Endothelial cell of umbilical vein (primary cell): ENCODE data around the gene BCAS3. TPM values are rescaled to one million over a fixed set of nuclear protein-coding genes. Genes with fewer than 3 reads are reported as not detected.

Experiments
- BruUV-seq: library from RNA; stranded (reverse); fragments of 400-500 nt; replicated peaks from 2 replicates; lab custom pipeline; 2021; lab: Mats Ljungman, UMichigan
- CTCF ChIA-PET: fragments of 300-600, 350-600 bp; sonication (Branson Sonifier 250); formaldehyde crosslinking; loops from one replicate; lab custom pipeline; 2021; ENCODE audit warnings: antibody characterized with exemption, inconsistent platforms; lab: Charles Lee
- POLR2A ChIA-PET: fragments of 300-600, 350-600 bp; sonication (Branson Sonifier 250); formaldehyde crosslinking; loops from one replicate; lab custom pipeline; 2021; ENCODE audit warnings: antibody characterized with exemption, inconsistent platforms; lab: Charles Lee
- DNase-seq: peaks from one replicate; pipeline ENCODE4 v3.0.0-alpha.2; 2011; ENCODE audit warnings: low read depth, low spot score
- FAIRE-seq: peaks from 2 replicates; lab custom pipeline; 2011; peaks lifted over from hg19 to GRCh38; lab: Jason Lieb, UNC
- H2AFZ ChIP-seq: 2 replicates; pipeline ENCODE4 v1.6.0; 2012; ENCODE audit warnings: low read depth, low read length, control low read depth, inconsistent platforms
- H3K27ac ChIP-seq: 2 replicates; pipeline ENCODE4 v1.5.1; 2011; ENCODE audit warnings: low read depth, mild to moderate bottlenecking, control low read depth, low read length, moderate library complexity; ENCODE audit not compliant: insufficient read depth
- H3K27me3 ChIP-seq, 2 experiments: 2 replicates each; pipeline versions ENCODE4 v1.6.0 to v1.6.1; 2011; ENCODE audit warnings: low read length in 2 of 2, mixed read lengths in 1 of 2; ENCODE audit not compliant: control insufficient read depth in 2 of 2, insufficient read depth in 2 of 2
- H3K36me3 ChIP-seq, 2 experiments: 2 replicates in 1 of 2; 3 replicates in 1 of 2; pipeline ENCODE4 v1.5.1; 2011; ENCODE audit warnings: low read length in 2 of 2, mild to moderate bottlenecking in 1 of 2, moderate library complexity in 1 of 2; ENCODE audit not compliant: control insufficient read depth in 2 of 2, insufficient read depth in 2 of 2; ENCODE audit errors: extremely low read depth in 1 of 2
- H3K4me1 ChIP-seq: 3 replicates; pipeline ENCODE4 v1.5.1; 2011; ENCODE audit warnings: mild to moderate bottlenecking, low read length; ENCODE audit not compliant: control insufficient read depth, insufficient read depth; ENCODE audit errors: extremely low read depth
- H3K4me2 ChIP-seq: 2 replicates; pipeline ENCODE4 v1.6.1; 2011; ENCODE audit warnings: low read length, control low read depth, mixed read lengths; ENCODE audit not compliant: insufficient read depth
- H3K4me3 ChIP-seq, 3 experiments: fragments of 200-600 bp in 1 of 3; sonication (generic), shearing (Covaris generic) in 1 of 3; replicated peaks in 1 of 3; 2 replicates each; pipeline ENCODE4 v1.5.1; 2011 to 2016; ENCODE audit warnings: control low read depth in 3 of 3, low read length in 3 of 3, mild to moderate bottlenecking in 2 of 3, inconsistent platforms in 1 of 3, low read depth in 1 of 3, moderate library complexity in 1 of 3; ENCODE audit not compliant: insufficient read depth in 1 of 3
- H3K79me2 ChIP-seq: 2 replicates; pipeline ENCODE4 v1.6.0; 2012; ENCODE audit warnings: low read length, inconsistent platforms; ENCODE audit not compliant: control insufficient read depth, insufficient read depth
- H3K9ac ChIP-seq: replicated peaks from 2 replicates; pipeline ENCODE3; 2011; ENCODE audit warnings: low read length, control low read depth; ENCODE audit not compliant: insufficient read depth; ENCODE audit errors: extremely low read depth
- H3K9me1 ChIP-seq: replicated peaks from 3 replicates; pipeline ENCODE4 v1.6.0; 2011; ENCODE audit warnings: mild to moderate bottlenecking, low read length; ENCODE audit not compliant: control insufficient read depth, insufficient read depth; ENCODE audit errors: extremely low read depth
- H3K9me3 ChIP-seq: replicated peaks from 2 replicates; pipeline ENCODE4 v1.5.1; 2012; ENCODE audit warnings: low read length, inconsistent platforms; ENCODE audit not compliant: control insufficient read depth, insufficient read depth
- H4K20me1 ChIP-seq: replicated peaks from 2 replicates; pipeline ENCODE3; 2011; ENCODE audit warnings: mild to moderate bottlenecking, low read length; ENCODE audit not compliant: control insufficient read depth, insufficient read depth; ENCODE audit errors: extremely low read depth
- EZH2 ChIP-seq: IDR thresholded peaks from 2 replicates; pipeline ENCODE4 v1.6.1; 2012; ENCODE audit warnings: borderline replicate concordance, low read depth, mild to moderate bottlenecking, moderate library complexity, low read length, inconsistent platforms; ENCODE audit not compliant: severe bottlenecking
- FOS ChIP-seq: IDR thresholded peaks from 2 replicates; pipeline ENCODE4 v1.6.1; 2011; ENCODE audit warnings: mild to moderate bottlenecking, low read length, moderate library complexity, borderline replicate concordance; ENCODE audit not compliant: insufficient read depth
- GATA2 ChIP-seq: IDR thresholded peaks from 2 replicates; pipeline ENCODE4 v1.7.0; 2011; ENCODE audit warnings: low read depth, mild to moderate bottlenecking, moderate library complexity, mixed read lengths, low read length; ENCODE audit not compliant: insufficient read length, insufficient read depth
- JUN ChIP-seq: IDR thresholded peaks from 2 replicates; pipeline ENCODE4 v1.6.1; 2011; ENCODE audit warnings: borderline replicate concordance, low read depth; ENCODE audit not compliant: insufficient read length, insufficient read depth
- MAX ChIP-seq: IDR thresholded peaks from 2 replicates; pipeline ENCODE4 v1.6.1; 2011; ENCODE audit not compliant: insufficient read depth, insufficient read length
- MYC ChIP-seq: IDR thresholded peaks from one replicate; pipeline ENCODE4 v1.6.1; 2011; ENCODE audit warnings: mild to moderate bottlenecking, low read depth, low read length
- POLR2A ChIP-seq: IDR thresholded peaks from 2 replicates; pipeline ENCODE4 v1.6.1; 2012; ENCODE audit warnings: low read depth, mild to moderate bottlenecking, control low read depth, low read length
- POLR2AphosphoS5 ChIP-seq: IDR thresholded peaks from 2 replicates; pipeline ENCODE4 v1.6.1; 2012; ENCODE audit warnings: low read depth, mild to moderate bottlenecking, control low read depth, low read length, moderate library complexity; ENCODE audit not compliant: insufficient read depth
- dilution Hi-C: fragments of 300-500 bp; cut with MboI; formaldehyde crosslinking; loops from one replicate; pipeline ENCODE4 v1.15.0; 2019; ENCODE audit warnings: low sequenced_read_pairs; ENCODE audit not compliant: extremely low pct_ligation_motif_present
- intact Hi-C: fragments of 100-400 bp; cut with micrococcal nuclease; formaldehyde crosslinking; loops from one replicate; pipeline ENCODE4 v1.10.0; 2022
- polyA plus RNA-seq, 4 experiments: library from polyadenylated mRNA; depleted of rRNA in 3 of 4; stranded (reverse) in 3 of 4; unstranded in 1 of 4; fragments of >200 nt; gene quantifications; 2 replicates each; pipeline versions ENCODE4 v1.2.1 to v1.2.3, GENCODE V29; 2011 to 2012; ENCODE audit warnings: missing spikeins in 1 of 4
- total RNA-seq: library from RNA; stranded (reverse); gene quantifications from 2 replicates; pipeline ENCODE4 v1.2.3, GENCODE V29; 2021
- TF ChIP-seq, protein P1 (sequence below), 2 donors: IDR thresholded peaks; 1 replicate in 1 of 2; 2 replicates in 1 of 2; pipeline ENCODE4 v1.5.1; 2011; ENCODE audit warnings: low read length in 2 of 2, mild to moderate bottlenecking in 2 of 2, moderate library complexity in 2 of 2, control low read depth in 1 of 2, inconsistent platforms in 1 of 2, low read depth in 1 of 2; ENCODE audit not compliant: insufficient read depth in 1 of 2; ENCODE audit errors: extremely low read depth in 1 of 2

BCAS3 gene
- total and polyA plus RNA-seq, 2 donors (not counting 3 experiments of a cell fraction or from before 2014, with no cell fraction given) = 8.2 to 16.0 TPM

GRCh38 chr17:61310590-61310989 is 632.9 kb downstream of the BCAS3 start:
- no peak overlapping the region for H3K4me2 ChIP-seq
- BruUV-seq = no TSS peak
- H4K20me1 ChIP-seq = no peaks in the 10 kb centered on the region
- H3K27ac ChIP-seq = no peak overlapping the region
- no peak for DNase-seq
- intact Hi-C loops = no loop called here
- H3K4me1 ChIP-seq = no peaks in the 10 kb centered on the region
- dilution Hi-C loops = no loop called here
- H3K36me3 ChIP-seq = no peaks in the 10 kb centered on the region
- TF ChIP-seq GATA2 (no peak), POLR2A (no peak), EZH2 (no peak), POLR2AphosphoS5 (no peak), FOS (no peak), MAX (no peak), JUN (no peak), MYC (no peak)
- TF ChIP-seq, protein P1, sequence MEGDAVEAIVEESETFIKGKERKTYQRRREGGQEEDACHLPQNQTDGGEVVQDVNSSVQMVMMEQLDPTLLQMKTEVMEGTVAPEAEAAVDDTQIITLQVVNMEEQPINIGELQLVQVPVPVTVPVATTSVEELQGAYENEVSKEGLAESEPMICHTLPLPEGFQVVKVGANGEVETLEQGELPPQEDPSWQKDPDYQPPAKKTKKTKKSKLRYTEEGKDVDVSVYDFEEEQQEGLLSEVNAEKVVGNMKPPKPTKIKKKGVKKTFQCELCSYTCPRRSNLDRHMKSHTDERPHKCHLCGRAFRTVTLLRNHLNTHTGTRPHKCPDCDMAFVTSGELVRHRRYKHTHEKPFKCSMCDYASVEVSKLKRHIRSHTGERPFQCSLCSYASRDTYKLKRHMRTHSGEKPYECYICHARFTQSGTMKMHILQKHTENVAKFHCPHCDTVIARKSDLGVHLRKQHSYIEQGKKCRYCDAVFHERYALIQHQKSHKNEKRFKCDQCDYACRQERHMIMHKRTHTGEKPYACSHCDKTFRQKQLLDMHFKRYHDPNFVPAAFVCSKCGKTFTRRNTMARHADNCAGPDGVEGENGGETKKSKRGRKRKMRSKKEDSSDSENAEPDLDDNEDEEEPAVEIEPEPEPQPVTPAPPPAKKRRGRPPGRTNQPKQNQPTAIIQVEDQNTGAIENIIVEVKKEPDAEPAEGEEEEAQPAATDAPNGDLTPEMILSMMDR (IDR thresholded peaks at IDR 0.05; ENCODE audit: extremely low read depth in 1 of 2, insufficient read depth in 1 of 2, low read depth in 1 of 2, low read length in 2 of 2) = no peak
- no peak overlapping the region for H3K9ac ChIP-seq
- no peaks in the 10 kb centered on the region for H3K79me2 ChIP-seq
- CTCF ChIA-PET = no interaction called here
- POLR2A ChIA-PET = no interaction called here
- no peaks in the 10 kb centered on the region for H3K9me1 ChIP-seq
- H2AFZ ChIP-seq = no peak overlapping the region
- H3K4me3 ChIP-seq = no peak overlapping the region
- H3K9me3 ChIP-seq = no peaks in the 10 kb centered on the region
- H3K27me3 ChIP-seq = no peaks in the 10 kb centered on the region
- no peak for FAIRE-seq
